Measurements from ENCODE around the gene SERPINB3.

DNA sequence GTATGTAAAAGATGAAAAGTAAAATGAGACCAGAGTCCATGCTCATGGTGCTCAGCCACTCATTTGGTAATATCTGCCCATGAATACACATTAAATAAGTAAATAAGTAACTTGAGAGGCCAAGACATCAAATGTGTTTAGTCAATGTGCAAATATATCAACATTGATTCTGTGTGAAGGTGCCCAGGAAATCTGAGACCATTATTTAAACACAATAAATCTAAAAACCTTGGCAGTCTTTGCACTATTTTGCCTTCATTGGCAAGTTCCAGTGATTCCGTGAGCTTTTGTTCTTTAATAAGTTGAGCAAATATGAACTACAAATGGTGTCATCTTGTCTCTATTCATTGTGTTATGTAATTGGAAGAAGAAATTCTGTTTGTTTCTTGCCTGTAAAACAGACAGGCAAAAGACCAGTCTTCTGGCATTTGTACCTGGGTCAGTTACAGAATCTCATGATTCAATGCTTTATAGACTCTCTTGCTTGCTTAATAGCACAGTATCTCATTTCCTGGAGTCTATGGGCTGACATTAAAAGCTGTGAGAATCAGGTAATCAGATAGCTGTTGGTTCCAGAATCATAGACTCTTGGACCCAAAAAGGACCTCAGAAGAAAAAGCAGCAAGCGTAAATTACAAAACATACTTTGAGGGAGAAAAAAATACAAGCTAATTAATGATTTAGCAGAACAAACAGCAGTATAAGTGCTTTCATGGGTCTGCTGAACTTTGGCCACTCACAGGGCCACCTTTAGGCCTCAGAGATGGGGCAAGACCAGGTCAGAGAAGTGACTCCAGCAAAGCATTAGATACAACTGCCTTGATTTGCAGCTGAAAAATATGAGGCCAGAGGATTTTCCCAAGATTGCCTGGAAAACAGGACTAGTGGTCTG is 20.0 kb upstream of the SERPINB3 start:
- TF ChIP-seq GATA3 (IDR thresholded peaks at IDR 0.05; ENCODE audit: low read depth, low read length) (no peak), GATA2 (IDR thresholded peaks at IDR 0.05; ENCODE audit: low read depth, low read length) (no peak)
